Measurements from ENCODE around the gene ZNF880. TPM values are rescaled to one million over a fixed set of nuclear protein-coding genes. Genes with fewer than 3 reads are reported as not detected.

ZNF880 gene
- total and polyA plus RNA-seq, 4 donors: 7.8 to 27.4 (median 10.8) TPM

DNA sequence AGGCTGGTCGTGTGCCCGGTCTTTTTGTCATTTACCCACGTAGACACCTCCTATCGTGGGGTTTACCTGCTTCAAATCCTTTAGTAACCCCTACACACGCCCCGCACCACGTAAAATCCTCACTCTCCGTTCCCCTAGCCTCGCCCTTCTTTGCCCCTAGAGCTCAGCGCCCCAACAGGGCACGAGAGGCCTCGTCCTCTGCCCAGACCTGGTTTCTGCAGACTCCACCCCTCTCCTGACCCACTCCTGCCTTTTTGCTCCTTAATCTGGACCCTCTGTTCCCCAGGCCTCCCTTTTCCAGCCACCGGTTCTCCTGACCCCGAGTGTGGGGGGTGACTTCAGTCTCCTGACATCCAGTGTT is 28.3 kb downstream of the ZNF880 start:
- Histone ChIP-seq H3K27ac (ENCODE audit: low read depth in 1 of 2, low read length in 1 of 2) (peak overlapping the region; percentile 28 to 76), H3K9me3 (ENCODE audit: control insufficient read depth in 4 of 4, insufficient read depth in 3 of 4, low read length in 3 of 4) (peaks cover 0 to 31% (median 16%) of the 10 kb centered on the region in 4 donors), H3K4me1 (ENCODE audit: control insufficient read depth in 5 of 5, insufficient read depth in 5 of 5, low read length in 5 of 5) (peaks cover 0 to 13% (median 7%) of the 10 kb centered on the region in 5 donors), H3K27me3 (ENCODE audit: control insufficient read depth in 3 of 3, insufficient read depth in 3 of 3, low read length in 2 of 3) (no peaks in the 10 kb centered on the region), H3K9ac (ENCODE audit: insufficient read depth in 1 of 2, low read length in 2 of 2) (peak overlapping the region; percentile 45 to 93), H3K36me3 (ENCODE audit: control insufficient read depth in 4 of 4, insufficient read depth in 4 of 4, low read length in 4 of 4) (peaks cover 24 to 51% (median 36%) of the 10 kb centered on the region in 4 donors), H3K4me3 (peak overlapping the region; percentile 89)
- DNase-seq: no peak
- TF ChIP-seq, protein P1, sequence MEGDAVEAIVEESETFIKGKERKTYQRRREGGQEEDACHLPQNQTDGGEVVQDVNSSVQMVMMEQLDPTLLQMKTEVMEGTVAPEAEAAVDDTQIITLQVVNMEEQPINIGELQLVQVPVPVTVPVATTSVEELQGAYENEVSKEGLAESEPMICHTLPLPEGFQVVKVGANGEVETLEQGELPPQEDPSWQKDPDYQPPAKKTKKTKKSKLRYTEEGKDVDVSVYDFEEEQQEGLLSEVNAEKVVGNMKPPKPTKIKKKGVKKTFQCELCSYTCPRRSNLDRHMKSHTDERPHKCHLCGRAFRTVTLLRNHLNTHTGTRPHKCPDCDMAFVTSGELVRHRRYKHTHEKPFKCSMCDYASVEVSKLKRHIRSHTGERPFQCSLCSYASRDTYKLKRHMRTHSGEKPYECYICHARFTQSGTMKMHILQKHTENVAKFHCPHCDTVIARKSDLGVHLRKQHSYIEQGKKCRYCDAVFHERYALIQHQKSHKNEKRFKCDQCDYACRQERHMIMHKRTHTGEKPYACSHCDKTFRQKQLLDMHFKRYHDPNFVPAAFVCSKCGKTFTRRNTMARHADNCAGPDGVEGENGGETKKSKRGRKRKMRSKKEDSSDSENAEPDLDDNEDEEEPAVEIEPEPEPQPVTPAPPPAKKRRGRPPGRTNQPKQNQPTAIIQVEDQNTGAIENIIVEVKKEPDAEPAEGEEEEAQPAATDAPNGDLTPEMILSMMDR (IDR thresholded peaks at IDR 0.05; ENCODE audit: control extremely low read depth, extremely low read depth): no peak
- 3 to 5% methylated on average over 14 of the region's 14 CpGs for WGBS, 2 donors
- ATAC-seq (ENCODE audit: insufficient read depth, low FRiP score): no peak

DNA sequence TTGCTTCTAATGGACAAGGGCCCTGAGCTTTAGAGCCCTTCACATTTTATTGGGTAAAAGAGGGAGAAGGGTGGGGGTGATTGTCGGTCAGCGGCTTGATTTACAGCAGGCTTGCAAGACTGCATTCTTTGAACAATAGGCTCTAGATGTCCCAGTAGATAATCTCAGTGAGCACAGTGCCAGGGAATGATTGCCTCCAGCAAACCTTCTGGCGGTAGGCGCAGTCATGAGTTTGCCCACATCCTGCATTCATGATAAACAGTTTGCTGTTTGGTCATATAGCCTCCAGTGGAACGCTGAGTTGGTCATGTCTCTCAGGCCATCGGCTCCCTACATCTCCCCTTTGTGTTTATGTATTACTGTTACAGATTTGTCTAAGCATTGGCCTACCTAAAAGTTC is 40.6 kb downstream of the ZNF880 start:
- Histone ChIP-seq H3K9me3 (ENCODE audit: control insufficient read depth in 4 of 4, insufficient read depth in 3 of 4, low read length in 3 of 4) (peaks cover 6 to 57% (median 37%) of the 10 kb centered on the region in 4 donors), H3K36me3 (ENCODE audit: control insufficient read depth in 4 of 4, insufficient read depth in 4 of 4, low read length in 4 of 4) (peaks cover 39 to 88% (median 73%) of the 10 kb centered on the region in 4 donors), H3K9ac (ENCODE audit: insufficient read depth in 1 of 2, low read length in 2 of 2) (no peak overlapping the region), H3K27ac (ENCODE audit: low read depth in 1 of 2, low read length in 1 of 2) (no peak overlapping the region), H3K4me3 (no peak overlapping the region), H3K4me1 (ENCODE audit: control insufficient read depth in 5 of 5, insufficient read depth in 5 of 5, low read length in 5 of 5) (no peaks in the 10 kb centered on the region), H3K27me3 (ENCODE audit: control insufficient read depth in 3 of 3, insufficient read depth in 3 of 3, low read length in 2 of 3) (no peaks in the 10 kb centered on the region)
- DNase-seq (no peak), ATAC-seq (ENCODE audit: insufficient read depth, low FRiP score) (no peak)
- TF ChIP-seq, protein P1 (IDR thresholded peaks at IDR 0.05; ENCODE audit: control extremely low read depth, extremely low read depth): no peak
- WGBS, 2 donors: 91 to 98% methylated on average over 6 of the region's 6 CpGs

DNA sequence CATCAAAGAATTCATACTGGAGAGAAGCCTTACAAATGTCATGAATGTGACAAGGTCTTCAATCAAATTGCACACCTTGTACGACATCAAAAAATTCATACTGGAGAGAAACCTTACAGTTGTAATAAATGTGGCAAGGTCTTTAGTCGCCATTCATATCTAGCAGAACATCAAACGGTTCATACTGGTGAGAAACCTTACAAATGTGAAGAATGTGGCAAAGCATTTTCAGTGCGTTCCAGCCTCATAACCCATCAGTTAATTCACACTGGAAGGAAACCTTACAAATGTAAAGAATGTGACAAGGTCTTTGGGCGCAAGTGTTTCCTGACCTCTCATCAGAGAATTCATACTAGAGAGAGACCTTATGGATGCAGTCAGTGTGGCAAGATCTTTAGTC is 46.0 kb downstream of the ZNF880 start:
- DNase-seq (no peak), ATAC-seq (ENCODE audit: insufficient read depth, low FRiP score) (no peak)
- Histone ChIP-seq H3K4me3 (no peak overlapping the region), H3K4me1 (ENCODE audit: control insufficient read depth in 5 of 5, insufficient read depth in 5 of 5, low read length in 5 of 5) (no peaks in the 10 kb centered on the region), H3K9me3 (ENCODE audit: control insufficient read depth in 4 of 4, insufficient read depth in 3 of 4, low read length in 3 of 4) (peaks cover 13 to 74% (median 33%) of the 10 kb centered on the region in 4 donors), H3K27me3 (ENCODE audit: control insufficient read depth in 3 of 3, insufficient read depth in 3 of 3, low read length in 2 of 3) (no peaks in the 10 kb centered on the region), H3K36me3 (ENCODE audit: control insufficient read depth in 4 of 4, insufficient read depth in 4 of 4, low read length in 4 of 4) (peaks cover 8 to 43% (median 26%) of the 10 kb centered on the region in 4 donors), H3K27ac (ENCODE audit: low read depth in 1 of 2, low read length in 1 of 2) (no peak overlapping the region), H3K9ac (ENCODE audit: insufficient read depth in 1 of 2, low read length in 2 of 2) (no peak overlapping the region)
- TF ChIP-seq, protein P1 (IDR thresholded peaks at IDR 0.05; ENCODE audit: control extremely low read depth, extremely low read depth): no peak
- WGBS, 2 donors: 95 to 97% methylated on average over 5 of the region's 5 CpGs

DNA sequence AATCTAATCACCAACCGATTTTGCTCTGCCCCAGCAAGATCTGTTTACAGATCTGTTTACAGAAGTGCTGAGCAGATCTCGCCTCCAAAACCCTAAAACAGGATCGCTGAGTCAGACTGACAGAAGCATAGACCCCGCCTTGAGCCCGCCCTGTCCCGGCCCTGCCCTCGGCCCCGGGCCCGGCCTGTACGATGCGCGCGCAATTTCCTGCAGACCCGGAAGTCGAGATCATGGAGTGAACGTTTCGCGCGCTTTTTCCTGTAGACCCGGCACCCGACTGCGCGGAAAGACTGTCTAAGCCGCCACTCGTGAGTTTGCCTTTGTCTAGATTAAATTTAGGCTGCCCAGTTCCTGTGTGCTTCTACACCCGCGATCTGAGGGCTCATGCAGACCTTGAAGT is 59.2 kb downstream of the ZNF880 start, which contains the start of gene ZNF534:
TSS of gene ZNF534 (plus strand) at position 212 of the 400 bp plus-strand sequence. CDS start 2,327 bp downstream, outside the sequence.
- TF ChIP-seq, protein P1 (IDR thresholded peaks at IDR 0.05; ENCODE audit: control extremely low read depth, extremely low read depth): no peak
- WGBS, 2 donors: 61 to 71% methylated on average over 27 of the region's 27 CpGs
- no peak for ATAC-seq (ENCODE audit: insufficient read depth, low FRiP score)
- no peak within 1 kb of the TSS for H3K27ac ChIP-seq (ENCODE audit: low read depth in 1 of 2, low read length in 1 of 2)
- H3K9me3 ChIP-seq (ENCODE audit: control insufficient read depth in 4 of 4, insufficient read depth in 3 of 4, low read length in 3 of 4): peaks cover 0 to 52% (median 5%) of the 10 kb centered on the region in 4 donors
- H3K9ac ChIP-seq (ENCODE audit: insufficient read depth in 1 of 2, low read length in 2 of 2): no peak within 1 kb of the TSS
- no peak within 1 kb of the TSS for H3K4me3 ChIP-seq
- H3K36me3 ChIP-seq (ENCODE audit: control insufficient read depth in 4 of 4, insufficient read depth in 4 of 4, low read length in 4 of 4): peaks cover 0 to 2% (median 0%) of the 10 kb centered on the region in 4 donors
- DNase-seq: no peak
- H3K4me1 ChIP-seq (ENCODE audit: control insufficient read depth in 5 of 5, insufficient read depth in 5 of 5, low read length in 5 of 5): no peaks in the 10 kb centered on the region
- H3K27me3 ChIP-seq (ENCODE audit: control insufficient read depth in 3 of 3, insufficient read depth in 3 of 3, low read length in 2 of 3): no peaks in the 10 kb centered on the region

Measured in lung (tissue), 12 donors.